ENCODE data around the gene KHDC4. TPM values are rescaled to one million over a fixed set of nuclear protein-coding genes. Genes with fewer than 3 reads are reported as not detected.

KHDC4 gene
- total and polyA plus RNA-seq, 2 of the 13 experiments (the other 11 are each of a cell fraction or from before 2014, with no cell fraction given): 33.5 to 92.0 TPM

- TF ChIP-seq HIC2 (CRISPR knock-in tag; IDR thresholded peaks at IDR 0.05; ENCODE audit: low read depth) (no peak), CREB1 (IDR thresholded peaks at IDR 0.05) (peak; percentile 34; the same call in 1 of the 2 replicates), CREB1 (CRISPR knock-in tag; IDR thresholded peaks at IDR 0.05) (peak; percentile 79), NFYB (CRISPR knock-in tag; IDR thresholded peaks at IDR 0.05) (no peak), HCFC1 (IDR thresholded peaks at IDR 0.05; ENCODE audit: low read depth, low read length) (no peak), HOXA5 (CRISPR knock-in tag; IDR thresholded peaks at IDR 0.05) (peak; percentile 28), HNRNPK (IDR thresholded peaks at IDR 0.05; ENCODE audit: low read depth, low read length, poor library complexity, severe bottlenecking) (peak; percentile 77), EP300 (IDR thresholded peaks at IDR 0.05; ENCODE audit: low read depth in 2 of 2, low read length in 2 of 2) (peak in 1 of 2 experiments; percentile 9; a peak in 1 of 4 replicates), EP300 (CRISPR knock-in tag; IDR thresholded peaks at IDR 0.05; ENCODE audit: borderline replicate concordance) (no peak), TBX2 (CRISPR knock-in tag; IDR thresholded peaks at IDR 0.05; ENCODE audit: borderline replicate concordance) (no peak), EEA1 (CRISPR knock-in tag; IDR thresholded peaks at IDR 0.05; ENCODE audit: borderline replicate concordance) (no peak), MAZ (IDR thresholded peaks at IDR 0.05; ENCODE audit: borderline replicate concordance, low read depth, low read length) (no peak), MAZ (CRISPR knock-in tag; IDR thresholded peaks at IDR 0.05; ENCODE audit: low read depth) (no peak), AGO1 (IDR thresholded peaks at IDR 0.05; ENCODE audit: low read depth, low read length, poor library complexity, severe bottlenecking) (peak; percentile 96), MBD4 (IDR thresholded peaks at IDR 0.05; ENCODE audit: borderline replicate concordance, low read length) (peak; percentile 50; the same call in 1 of the 2 replicates), ZNF451 (CRISPR knock-in tag; IDR thresholded peaks at IDR 0.05) (no peak), CREM (IDR thresholded peaks at IDR 0.05) (peak; percentile 44), CREM (CRISPR knock-in tag; IDR thresholded peaks at IDR 0.05) (no peak), ZNF512 (CRISPR knock-in tag; IDR thresholded peaks at IDR 0.05) (no peak), SIN3A (IDR thresholded peaks at IDR 0.05; ENCODE audit: borderline replicate concordance, low read depth, low read length) (peak; percentile 60; the same call in 1 of the 2 replicates), NR2F6 (IDR thresholded peaks at IDR 0.05) (peak; percentile 64), NR2F6 (CRISPR knock-in tag; IDR thresholded peaks at IDR 0.05) (peak; percentile 88)
- TF ChIP-seq, protein P1, sequence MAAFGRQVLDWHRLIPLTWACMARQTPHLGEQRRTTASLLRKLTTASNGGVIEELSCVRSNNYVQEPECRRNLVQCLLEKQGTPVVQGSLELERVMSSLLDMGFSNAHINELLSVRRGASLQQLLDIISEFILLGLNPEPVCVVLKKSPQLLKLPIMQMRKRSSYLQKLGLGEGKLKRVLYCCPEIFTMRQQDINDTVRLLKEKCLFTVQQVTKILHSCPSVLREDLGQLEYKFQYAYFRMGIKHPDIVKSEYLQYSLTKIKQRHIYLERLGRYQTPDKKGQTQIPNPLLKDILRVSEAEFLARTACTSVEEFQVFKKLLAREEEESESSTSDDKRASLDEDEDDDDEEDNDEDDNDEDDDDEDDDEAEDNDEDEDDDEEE (CRISPR knock-in tag; IDR thresholded peaks at IDR 0.05): no peak
- TF ChIP-seq, protein P2, sequence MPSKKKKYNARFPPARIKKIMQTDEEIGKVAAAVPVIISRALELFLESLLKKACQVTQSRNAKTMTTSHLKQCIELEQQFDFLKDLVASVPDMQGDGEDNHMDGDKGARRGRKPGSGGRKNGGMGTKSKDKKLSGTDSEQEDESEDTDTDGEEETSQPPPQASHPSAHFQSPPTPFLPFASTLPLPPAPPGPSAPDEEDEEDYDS (CRISPR knock-in tag; IDR thresholded peaks at IDR 0.05): peak; percentile 62; the same call in 1 of the 2 replicates
- TF ChIP-seq, protein P3, sequence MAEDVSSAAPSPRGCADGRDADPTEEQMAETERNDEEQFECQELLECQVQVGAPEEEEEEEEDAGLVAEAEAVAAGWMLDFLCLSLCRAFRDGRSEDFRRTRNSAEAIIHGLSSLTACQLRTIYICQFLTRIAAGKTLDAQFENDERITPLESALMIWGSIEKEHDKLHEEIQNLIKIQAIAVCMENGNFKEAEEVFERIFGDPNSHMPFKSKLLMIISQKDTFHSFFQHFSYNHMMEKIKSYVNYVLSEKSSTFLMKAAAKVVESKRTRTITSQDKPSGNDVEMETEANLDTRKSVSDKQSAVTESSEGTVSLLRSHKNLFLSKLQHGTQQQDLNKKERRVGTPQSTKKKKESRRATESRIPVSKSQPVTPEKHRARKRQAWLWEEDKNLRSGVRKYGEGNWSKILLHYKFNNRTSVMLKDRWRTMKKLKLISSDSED (CRISPR knock-in tag; IDR thresholded peaks at IDR 0.05): no peak
Observed at GRCh38 chr1:155911156-155912055, 22.8 kb downstream of the KHDC4 start, which contains the start of gene RIT1 (continued).
